Right lobe of liver (tissue), 6 donors: ENCODE data around the gene CDH23. TPM values are rescaled to one million over a fixed set of nuclear protein-coding genes. Genes with fewer than 3 reads are reported as not detected.

Source experiments
- ATAC-seq, 4 donors: fragments of 200-7000 bp; cut with Tn5 transposase; one replicate each; pipeline ENCODE4 v1.9.1; 2020; ENCODE audit warnings: mild to moderate bottlenecking in 4 of 4, moderate library complexity in 4 of 4
- DNase-seq, 3 donors: peaks; one replicate each; pipeline ENCODE4 v3.0.0-alpha.2; 2020
- H3K27ac ChIP-seq, 3 donors: fragments of 200-600 bp; one replicate each; pipeline ENCODE4 v1.8.0; 2022
- H3K27me3 ChIP-seq, 2 donors: fragments of 200-600 bp; one replicate each; pipeline ENCODE4 v1.8.0; 2022
- H3K36me3 ChIP-seq, 4 donors: fragments of 200-600 bp; sonication (generic) in 1 of 4; one replicate each; pipeline versions ENCODE4 v1.5.1 to v1.8.0; 2017 to 2022; ENCODE audit warnings: control low read depth in 1 of 4
- H3K4me1 ChIP-seq, 4 donors: fragments of 200-600 bp; sonication (generic) in 1 of 4; one replicate each; pipeline versions ENCODE4 v1.5.1 to v1.8.0; 2017 to 2022; ENCODE audit warnings: control low read depth in 1 of 4
- H3K4me3 ChIP-seq, 3 donors: fragments of 200-600 bp; one replicate each; pipeline ENCODE4 v1.8.0; 2022
- H3K9me3 ChIP-seq, 4 donors: fragments of 200-600 bp; sonication (generic) in 1 of 4; one replicate each; pipeline versions ENCODE4 v1.5.1 to v1.8.0; 2017 to 2022; ENCODE audit warnings: control low read depth in 1 of 4
- POLR2A ChIP-seq: fragments of 450-650 bp; IDR thresholded peaks from one replicate; pipeline ENCODE4 v1.6.1; 2017; ENCODE audit warnings: antibody characterized with exemption, mild to moderate bottlenecking
- WGBS: methylation state at CpG from one replicate; pipeline ENCODE4 v1.1.6; 2018; ENCODE audit warnings: low coverage, low lambda C conversion rate; ENCODE audit not compliant: insufficient coverage; ENCODE audit errors: missing lambda C conversion rate; 5-methylcytosine and 5-hydroxymethylcytosine counted together
- intact Hi-C, 2 donors: fragments of 100-400 bp; cut with DNase I; formaldehyde crosslinking; loops; one replicate each; pipeline versions ENCODE4 v1.11.2 to v1.14.1; 2022
- total RNA-seq, 6 experiments: library from RNA; depleted of rRNA in 2 of 6; stranded (reverse); fragments of >200 nt in 2 of 6; fragmentation: NEBNext Ultra II Directional in 3 of 6; extraction: Animal tissue kit (Norgen Biotek cat#: 25700) in 3 of 6; gene quantifications; one replicate each; pipeline versions ENCODE4 v1.1.0 to v1.2.4, GENCODE V29; 2016 to 2023
- TF ChIP-seq, protein P1 (sequence below), 4 donors: fragments of 200-600 bp in 3 of 4; fragments of 450-650 bp in 1 of 4; IDR thresholded peaks; one replicate each; pipeline versions ENCODE4 v1.5.1 to v1.8.0; 2016 to 2022; ENCODE audit warnings: antibody characterized with exemption in 4 of 4, mild to moderate bottlenecking in 2 of 4
- donor health status: DM: no; HTN: yes; CAD: no.
- donor health status: DM: no; HTN: no; CAD: no.
- donor health status: DM: no; HTN: no; CAD: no.
- donor health status: DM: no; HTN: yes; CAD: no.
- donor health status: DM: no; HTN: yes; CAD: no.

Gene CDH23
- total RNA-seq, 6 experiments from 2014 or later, result 3.3 to 19.7 (median 6.3) TPM

DNA sequence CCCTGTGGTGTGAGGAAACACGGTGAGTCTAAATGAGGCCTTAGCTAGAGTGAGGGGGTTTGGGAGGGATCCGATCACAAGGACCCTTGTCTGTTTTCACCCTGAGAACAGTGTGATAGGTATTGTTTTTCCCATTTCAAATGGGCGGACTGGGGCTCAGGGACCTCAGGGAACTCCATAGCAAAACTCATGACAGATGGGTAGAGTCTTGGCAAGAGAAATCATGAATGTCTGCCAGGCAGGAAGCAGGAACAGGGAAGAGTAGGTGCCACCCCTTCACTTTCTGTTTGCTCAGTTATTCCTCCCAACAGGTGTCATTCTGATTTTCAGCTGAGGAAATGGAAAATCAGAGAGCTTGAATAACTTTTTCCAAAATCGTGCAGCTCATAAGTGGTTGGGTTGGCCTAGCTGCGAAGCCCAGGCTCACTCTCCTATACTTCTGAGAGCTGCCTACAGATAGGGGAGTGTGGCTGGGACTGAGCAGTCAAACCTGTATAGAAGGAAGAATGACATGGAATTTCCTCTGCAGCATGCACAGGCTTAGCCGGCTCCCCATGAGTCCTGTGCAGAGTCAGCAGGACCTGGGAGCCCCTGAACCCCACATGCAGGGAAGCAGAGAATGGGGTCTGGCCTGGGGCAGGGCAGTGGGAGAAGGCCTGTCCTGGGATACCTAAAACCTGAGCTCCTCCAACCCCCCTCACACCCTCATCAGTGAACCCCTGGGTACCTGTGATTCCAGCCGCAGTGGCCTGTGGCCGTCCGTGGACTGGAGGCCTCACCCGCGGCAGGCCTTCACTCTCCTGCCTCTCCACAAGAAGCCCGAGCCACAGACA is 340.5 kb downstream of the CDH23 start:
- H3K4me3 ChIP-seq, result no peak overlapping the region
- H3K27ac ChIP-seq, result no peak overlapping the region
- ATAC-seq (peak in 2 of 4 donors; percentile 17 to 63), DNase-seq (peak in 1 of 3 donors; percentile 48)
- no peaks in the 10 kb centered on the region for H3K27me3 ChIP-seq
- TF ChIP-seq, protein P1, sequence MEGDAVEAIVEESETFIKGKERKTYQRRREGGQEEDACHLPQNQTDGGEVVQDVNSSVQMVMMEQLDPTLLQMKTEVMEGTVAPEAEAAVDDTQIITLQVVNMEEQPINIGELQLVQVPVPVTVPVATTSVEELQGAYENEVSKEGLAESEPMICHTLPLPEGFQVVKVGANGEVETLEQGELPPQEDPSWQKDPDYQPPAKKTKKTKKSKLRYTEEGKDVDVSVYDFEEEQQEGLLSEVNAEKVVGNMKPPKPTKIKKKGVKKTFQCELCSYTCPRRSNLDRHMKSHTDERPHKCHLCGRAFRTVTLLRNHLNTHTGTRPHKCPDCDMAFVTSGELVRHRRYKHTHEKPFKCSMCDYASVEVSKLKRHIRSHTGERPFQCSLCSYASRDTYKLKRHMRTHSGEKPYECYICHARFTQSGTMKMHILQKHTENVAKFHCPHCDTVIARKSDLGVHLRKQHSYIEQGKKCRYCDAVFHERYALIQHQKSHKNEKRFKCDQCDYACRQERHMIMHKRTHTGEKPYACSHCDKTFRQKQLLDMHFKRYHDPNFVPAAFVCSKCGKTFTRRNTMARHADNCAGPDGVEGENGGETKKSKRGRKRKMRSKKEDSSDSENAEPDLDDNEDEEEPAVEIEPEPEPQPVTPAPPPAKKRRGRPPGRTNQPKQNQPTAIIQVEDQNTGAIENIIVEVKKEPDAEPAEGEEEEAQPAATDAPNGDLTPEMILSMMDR (IDR thresholded peaks at IDR 0.05), result no peak
- WGBS, result 71% methylated on average over 9 of the region's 12 CpGs
- no peaks in the 10 kb centered on the region for H3K4me1 ChIP-seq
- H3K9me3 ChIP-seq, result no peaks in the 10 kb centered on the region
- intact Hi-C loops, result no loop called here
- H3K36me3 ChIP-seq, result no peaks in the 10 kb centered on the region

DNA sequence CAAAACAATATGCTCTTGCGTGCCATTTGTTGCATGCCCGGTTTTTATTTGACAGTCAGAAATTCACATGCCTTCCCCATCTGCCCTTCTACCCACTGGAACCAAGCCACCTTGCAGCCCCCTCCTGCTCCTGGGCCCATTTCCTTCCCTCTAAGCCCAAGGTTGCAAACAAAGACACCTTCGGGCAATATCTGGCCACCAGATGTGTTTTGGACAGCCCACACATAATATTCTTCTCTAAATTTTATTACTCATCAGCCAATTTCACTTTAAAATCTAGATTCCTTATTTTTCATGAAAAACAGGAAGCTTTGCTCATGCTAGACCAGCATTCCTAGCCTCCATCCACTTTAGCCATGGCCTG is 341.1 kb downstream of the CDH23 start:
- H3K27me3 ChIP-seq, result no peaks in the 10 kb centered on the region
- H3K4me1 ChIP-seq, result no peaks in the 10 kb centered on the region
- H3K27ac ChIP-seq, result no peak overlapping the region
- no peak for ATAC-seq
- TF ChIP-seq, protein P1 (IDR thresholded peaks at IDR 0.05), result no peak
- TF ChIP-seq POLR2A, result no peak
- no peak overlapping the region for H3K4me3 ChIP-seq
- no peaks in the 10 kb centered on the region for H3K9me3 ChIP-seq
- no peaks in the 10 kb centered on the region for H3K36me3 ChIP-seq
- WGBS, result 58% methylated on average over 3 of the region's 3 CpGs
- no peak for DNase-seq
- intact Hi-C loops, result no loop called here

DNA sequence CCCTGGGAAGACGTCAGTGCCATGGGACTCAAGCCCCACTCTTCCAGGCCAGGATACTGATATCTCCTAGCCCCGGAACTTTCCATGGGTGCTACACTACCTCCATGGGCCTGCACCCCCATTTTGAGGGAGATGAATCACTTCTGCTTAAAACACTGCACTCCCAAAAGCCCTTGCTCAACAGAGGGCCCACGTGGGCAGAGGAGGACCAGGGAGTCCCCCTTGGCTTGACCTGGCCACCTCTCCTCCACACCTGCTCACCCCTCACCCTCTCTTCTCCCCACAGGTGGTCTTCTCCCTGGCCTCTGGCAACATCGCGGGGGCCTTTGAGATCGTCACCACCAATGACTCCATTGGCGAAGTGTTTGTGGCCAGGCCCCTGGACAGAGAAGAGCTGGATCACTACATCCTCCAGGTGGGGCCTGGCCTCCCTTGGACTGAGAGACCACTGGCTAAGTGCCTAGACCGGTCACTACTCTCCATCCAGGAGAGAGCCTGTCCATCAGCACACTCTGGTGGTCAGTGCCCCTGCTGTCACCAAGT is 342.7 kb downstream of the CDH23 start:
- no peak for ATAC-seq
- intact Hi-C loops, result no loop called here
- Histone ChIP-seq H3K27ac (no peak overlapping the region), H3K4me1 (no peaks in the 10 kb centered on the region), H3K4me3 (no peak overlapping the region), H3K9me3 (no peaks in the 10 kb centered on the region), H3K27me3 (no peaks in the 10 kb centered on the region), H3K36me3 (no peaks in the 10 kb centered on the region)
- TF ChIP-seq, protein P1 (IDR thresholded peaks at IDR 0.05), result no peak
- no peak for TF ChIP-seq POLR2A
- peak in 1 of 3 donors; percentile 48 for DNase-seq
- 100% methylated on average over 6 of the region's 8 CpGs for WGBS

DNA sequence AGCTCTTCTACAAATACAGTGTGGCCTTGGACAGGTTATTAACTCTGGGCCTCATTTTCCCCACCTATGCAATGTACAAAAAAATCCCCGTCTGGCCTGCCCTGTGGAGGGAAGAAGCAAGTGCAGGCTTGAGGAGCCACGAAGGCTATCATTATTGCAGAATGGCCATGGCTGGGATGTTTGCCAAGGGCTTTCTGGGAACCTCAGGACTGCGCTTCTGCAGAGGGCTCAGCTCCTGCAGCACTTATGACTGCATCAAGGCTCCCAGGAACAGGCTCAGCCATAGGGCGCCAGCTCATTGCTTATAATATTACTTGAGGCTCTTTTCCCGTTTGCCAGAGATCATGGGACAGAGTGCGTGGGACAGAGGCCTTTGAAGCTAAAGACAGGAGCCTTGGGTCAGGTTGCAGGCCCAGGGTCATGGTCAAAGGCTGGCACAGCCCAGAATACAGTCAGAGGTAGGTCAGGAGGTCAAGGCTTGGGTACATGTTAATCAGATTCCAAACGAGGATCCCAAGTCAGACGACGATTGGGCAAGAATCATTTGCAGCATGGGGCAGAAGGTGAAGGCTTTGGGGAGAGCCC is 343.4 kb downstream of the CDH23 start:
- peak in 1 of 3 donors; percentile 54 for DNase-seq
- intact Hi-C loops, result no loop called here
- Histone ChIP-seq H3K4me3 (no peak overlapping the region), H3K27ac (no peak overlapping the region), H3K27me3 (no peaks in the 10 kb centered on the region), H3K4me1 (no peaks in the 10 kb centered on the region), H3K9me3 (no peaks in the 10 kb centered on the region), H3K36me3 (no peaks in the 10 kb centered on the region)
- no peak for TF ChIP-seq POLR2A
- TF ChIP-seq, protein P1 (IDR thresholded peaks at IDR 0.05), result no peak
- ATAC-seq, result peak; percentile 22 to 57 (median 35)
- WGBS, result 56% methylated on average over 5 of the region's 9 CpGs
